ENCODE measurements around the gene B4GAT1.
"Not testable (repeated sequence)": the region's sequence is repeated elsewhere in the genome, so short reads cannot be mapped to it uniquely, and the experiment has no call there.

Gene B4GAT1

GRCh38 chr11:66363805-66364535, 16.5 kb upstream of the B4GAT1 start:
- peak; percentile 77 for DNase-seq
- in situ Hi-C loops (cut with MboI; ENCODE audit: low pct_unique_long_range_greater_than_20kb, low sequenced_read_pairs): no loop called here

GRCh38 chr11:66363187-66363601, 15.8 kb upstream of the B4GAT1 start:
- in situ Hi-C loops (cut with MboI; ENCODE audit: low pct_unique_long_range_greater_than_20kb, low sequenced_read_pairs): no loop called here
- no peak for DNase-seq

GRCh38 chr11:66362481-66363147, 15.2 kb upstream of the B4GAT1 start:
- no peak for DNase-seq
- in situ Hi-C loops (cut with MboI; ENCODE audit: low pct_unique_long_range_greater_than_20kb, low sequenced_read_pairs): no loop called here

- DNase-seq: no peak
- in situ Hi-C loops (cut with MboI; ENCODE audit: low pct_unique_long_range_greater_than_20kb, low sequenced_read_pairs): no loop called here
Observed at GRCh38 chr11:66361502-66361941, 14.1 kb upstream of the B4GAT1 start.

GRCh38 chr11:66360406-66361073, 13.1 kb upstream of the B4GAT1 start:
- in situ Hi-C loops (cut with MboI; ENCODE audit: low pct_unique_long_range_greater_than_20kb, low sequenced_read_pairs): no loop called here
- DNase-seq: no peak

- in situ Hi-C loops (cut with MboI; ENCODE audit: low pct_unique_long_range_greater_than_20kb, low sequenced_read_pairs): no loop called here
- no peak for DNase-seq
Observed at GRCh38 chr11:66359662-66360087, 12.2 kb upstream of the B4GAT1 start.

- DNase-seq; in situ Hi-C loops (cut with MboI; ENCODE audit: low pct_unique_long_range_greater_than_20kb, low sequenced_read_pairs): not testable (repeated sequence)
Observed at GRCh38 chr11:66350560-66351235, 3.3 kb upstream of the B4GAT1 start.

GRCh38 chr11:66349084-66349386, 1.6 kb upstream of the B4GAT1 start:
- in situ Hi-C loops (cut with MboI; ENCODE audit: low pct_unique_long_range_greater_than_20kb, low sequenced_read_pairs): no loop called here
- no peak for DNase-seq

- no peak for DNase-seq
- in situ Hi-C loops (cut with MboI; ENCODE audit: low pct_unique_long_range_greater_than_20kb, low sequenced_read_pairs): no loop called here
Observed at GRCh38 chr11:66346476-66347424, 679 bp downstream of the B4GAT1 start.

- DNase-seq: no peak
- in situ Hi-C loops (cut with MboI; ENCODE audit: low pct_unique_long_range_greater_than_20kb, low sequenced_read_pairs): no loop called here
Observed at GRCh38 chr11:66345316-66345649, 2.1 kb downstream of the B4GAT1 start.

- in situ Hi-C loops (cut with MboI; ENCODE audit: low pct_unique_long_range_greater_than_20kb, low sequenced_read_pairs): no loop called here
Observed at GRCh38 chr11:66344550-66345315, 2.7 kb downstream of the B4GAT1 start, which contains the start of gene BRMS1. Gene BRMS1 (minus strand): TSS chr11:66345104. CDS start chr11:66342234, 2,870 bp downstream.

GRCh38 chr11:66343176-66343575, 4.3 kb downstream of the B4GAT1 start:
- in situ Hi-C loops (cut with MboI; ENCODE audit: low pct_unique_long_range_greater_than_20kb, low sequenced_read_pairs): no loop called here
- DNase-seq: no peak

More at GRCh38 chr11:66344550-66345315, 2.7 kb downstream of the B4GAT1 start, which contains the start of gene BRMS1:
- DNase-seq: peak; percentile 93

- no peak for DNase-seq
- in situ Hi-C loops (cut with MboI; ENCODE audit: low pct_unique_long_range_greater_than_20kb, low sequenced_read_pairs): no loop called here
Observed at GRCh38 chr11:66341502-66342126, 5.8 kb downstream of the B4GAT1 start.

- DNase-seq: no peak
- in situ Hi-C loops (cut with MboI; ENCODE audit: low pct_unique_long_range_greater_than_20kb, low sequenced_read_pairs): no loop called here
Observed at GRCh38 chr11:66340596-66341501, 6.6 kb downstream of the B4GAT1 start.

GRCh38 chr11:66339686-66340483, 7.5 kb downstream of the B4GAT1 start:
- no peak for DNase-seq
- in situ Hi-C loops (cut with MboI; ENCODE audit: low pct_unique_long_range_greater_than_20kb, low sequenced_read_pairs): no loop called here

GRCh38 chr11:66339162-66339675, 8.2 kb downstream of the B4GAT1 start:
- in situ Hi-C loops (cut with MboI; ENCODE audit: low pct_unique_long_range_greater_than_20kb, low sequenced_read_pairs): no loop called here
- DNase-seq: no peak

All from KBM-7 (cell line).